ENCODE measurements around the gene ARHGEF3.
A peak's percentile ranks its signal among the peaks of the same experiment; 100 is the strongest.

ARHGEF3 gene

DNA sequence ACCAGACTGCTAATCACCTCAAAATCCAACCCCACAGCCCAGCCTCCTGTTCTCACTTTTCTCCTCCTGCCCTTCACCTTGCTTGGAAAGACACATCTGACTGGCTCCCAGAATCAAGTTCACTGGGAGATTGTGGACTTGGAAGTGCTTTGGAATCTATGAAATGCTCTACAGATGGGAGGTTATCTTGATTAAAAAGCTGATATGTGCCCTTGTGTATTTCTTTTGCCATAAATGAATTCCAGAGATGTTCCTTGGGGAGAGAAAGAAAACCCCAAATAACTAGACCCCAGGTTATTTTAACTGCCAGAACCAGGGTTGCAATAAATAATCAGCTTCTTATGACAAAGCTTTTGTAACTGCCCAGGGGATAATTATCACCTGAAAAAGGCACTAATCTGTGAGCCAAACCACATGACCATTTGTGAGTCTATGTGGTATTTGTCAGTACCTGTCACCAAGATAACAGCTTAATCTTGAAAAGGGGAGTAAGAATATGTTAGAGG is 21.7 kb upstream of the ARHGEF3 start:
- no peak for DNase-seq (ENCODE audit: low read depth in 2 of 2)

DNA sequence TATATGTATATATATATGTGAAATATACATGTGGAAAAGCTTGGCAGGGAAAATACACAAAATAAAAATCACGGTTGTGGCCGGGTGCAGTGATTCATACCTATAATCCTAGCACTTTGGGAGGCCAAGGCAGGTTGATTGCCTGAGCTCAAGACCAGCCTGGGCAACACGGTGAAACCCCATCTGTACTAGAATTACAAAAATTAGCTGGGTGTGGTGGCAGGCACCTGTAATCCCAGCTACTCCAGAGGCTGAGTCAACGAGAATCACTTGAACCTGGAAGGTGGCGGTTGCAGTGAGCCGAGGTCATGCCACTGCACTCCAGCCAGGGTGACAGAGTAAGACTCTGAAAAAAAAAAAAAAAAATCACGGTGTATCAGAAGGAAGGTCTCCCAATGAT is 20.8 kb upstream of the ARHGEF3 start:
- no peak for DNase-seq (ENCODE audit: low read depth in 2 of 2)

DNA sequence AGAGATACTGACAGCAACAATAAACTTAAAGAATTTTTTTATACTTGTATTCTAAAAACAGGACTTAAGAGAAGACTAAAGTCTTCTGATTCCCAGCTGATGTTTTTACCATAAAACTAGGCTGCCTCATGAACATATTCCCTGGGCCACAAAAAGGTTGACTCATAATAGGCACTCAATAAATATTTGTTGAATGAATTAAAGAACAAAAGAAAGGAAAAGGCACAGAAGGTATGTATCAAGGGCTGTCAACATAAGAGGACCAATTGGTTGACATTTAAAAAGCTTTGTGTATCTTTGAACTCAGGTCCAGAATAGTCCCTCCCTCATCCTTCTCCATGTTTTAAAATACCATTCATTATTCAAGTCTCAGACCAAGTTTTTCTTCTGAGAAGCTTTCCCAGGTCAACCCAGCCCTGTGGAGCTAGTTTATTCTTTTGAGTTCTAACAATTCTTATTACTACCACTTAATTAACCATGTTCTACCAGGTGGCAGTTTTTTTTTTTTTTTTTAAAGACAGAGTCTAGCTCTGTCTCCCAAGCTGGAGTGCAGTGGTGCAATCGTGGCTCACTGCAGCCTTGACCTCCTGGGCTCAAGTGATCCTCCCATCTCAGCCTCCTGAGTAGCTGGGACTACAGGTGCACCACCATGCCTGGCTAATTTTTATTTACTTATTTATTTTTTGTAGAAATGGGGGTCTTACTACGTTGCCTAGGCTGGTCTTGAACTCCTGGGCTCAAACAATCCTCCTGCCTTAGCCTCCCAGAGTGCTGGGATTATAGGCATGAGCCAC is 17.5 kb upstream of the ARHGEF3 start:
- no peak for DNase-seq (ENCODE audit: low read depth in 2 of 2)

DNA sequence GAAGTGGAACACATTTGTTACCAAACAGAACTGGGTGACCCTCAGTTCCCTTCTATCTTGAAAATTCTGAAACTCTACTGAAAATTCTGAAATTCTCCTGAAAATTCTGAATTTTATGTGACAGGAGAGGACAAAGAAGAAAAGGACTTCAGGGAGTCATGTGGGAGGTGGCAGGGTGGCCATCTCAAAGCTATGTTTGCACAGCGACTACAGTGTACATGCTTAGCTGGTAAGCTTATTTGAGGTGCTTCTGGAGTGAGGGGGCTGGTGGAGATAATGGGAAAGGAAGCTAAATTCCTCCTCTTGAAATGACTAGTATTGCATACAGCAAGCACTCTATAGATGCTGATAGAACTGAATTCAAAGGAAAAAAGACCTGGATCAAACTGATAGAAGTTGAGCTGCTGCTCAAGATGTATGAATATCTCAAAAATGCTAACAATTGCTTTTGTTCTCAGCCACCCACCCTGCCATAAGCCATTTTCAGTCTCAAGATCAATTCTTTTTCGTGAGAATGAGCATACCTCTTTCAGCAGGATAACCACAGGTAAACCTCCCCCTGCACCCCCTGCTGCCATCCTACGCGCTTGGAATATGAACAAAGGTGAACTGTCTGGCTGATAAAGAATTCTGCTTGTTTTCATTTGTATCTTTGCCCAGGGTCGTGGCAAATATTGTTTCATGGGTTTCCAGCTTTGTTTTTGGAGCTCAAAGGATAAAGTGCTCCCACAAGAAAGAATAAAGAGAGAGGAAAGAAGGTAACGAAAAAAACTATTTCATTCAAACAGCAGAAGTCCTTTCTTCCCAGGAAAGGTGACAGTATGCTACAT is 16.6 kb upstream of the ARHGEF3 start:
- no peak for DNase-seq (ENCODE audit: low read depth in 2 of 2)

DNA sequence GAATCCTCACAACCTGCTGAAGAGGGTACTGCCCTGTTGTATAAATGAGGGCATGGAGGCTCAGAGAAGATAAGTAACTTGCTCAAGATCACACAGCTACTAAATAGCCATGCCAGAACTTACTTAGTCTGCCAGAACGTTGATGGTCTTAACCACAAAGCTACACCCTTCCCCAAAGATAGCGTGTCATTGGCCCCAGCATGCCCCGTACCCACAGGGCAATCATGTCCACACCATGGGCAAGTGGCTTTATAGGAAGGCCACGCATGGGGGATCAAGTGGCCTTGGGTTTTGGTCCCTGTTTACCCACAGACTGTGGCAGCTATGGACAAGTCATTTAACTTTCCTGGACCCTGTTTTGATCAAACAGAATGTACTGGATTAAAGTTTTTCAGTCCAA is 15.9 kb upstream of the ARHGEF3 start:
- no peak for DNase-seq (ENCODE audit: low read depth in 2 of 2)

DNA sequence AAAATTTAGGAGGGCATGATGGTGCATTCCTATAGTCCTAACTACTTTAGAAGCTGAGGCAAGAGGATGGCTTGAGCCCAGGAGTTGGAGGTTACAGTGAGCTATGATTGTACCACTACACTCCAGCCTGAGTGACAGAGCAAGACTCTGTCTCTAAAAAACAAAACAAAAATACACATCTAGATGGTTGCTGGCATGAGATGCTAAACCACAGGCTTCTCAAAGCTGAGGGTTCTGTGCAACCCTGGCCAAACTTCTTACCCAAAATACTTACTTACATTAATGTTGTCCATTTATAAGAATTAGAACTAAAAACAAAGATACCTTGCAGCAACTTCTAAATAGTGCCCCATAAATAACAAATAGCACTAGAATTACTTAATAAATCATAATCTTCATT is 14.3 kb upstream of the ARHGEF3 start:
- DNase-seq (ENCODE audit: low read depth in 2 of 2), result no peak

DNA sequence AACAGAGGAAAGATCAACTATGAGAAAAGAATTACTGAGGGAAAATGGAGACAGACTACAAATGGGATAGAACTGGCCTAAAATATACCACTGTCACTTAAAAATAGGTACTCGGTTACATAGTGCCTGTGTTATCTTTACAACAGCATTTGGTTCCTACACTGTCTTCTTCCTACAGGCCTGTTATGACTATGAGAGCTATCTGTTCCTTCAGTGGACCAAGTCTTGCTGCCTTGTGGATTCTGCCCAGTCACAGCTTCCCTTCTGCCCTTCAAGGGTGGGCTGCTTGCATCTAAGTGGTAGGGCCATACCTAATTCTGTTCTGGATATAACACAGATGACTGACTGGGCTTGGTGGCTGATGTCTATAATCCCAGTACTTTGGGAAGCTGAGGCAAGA is 13.8 kb upstream of the ARHGEF3 start:
- no peak for DNase-seq (ENCODE audit: low read depth in 2 of 2)

DNA sequence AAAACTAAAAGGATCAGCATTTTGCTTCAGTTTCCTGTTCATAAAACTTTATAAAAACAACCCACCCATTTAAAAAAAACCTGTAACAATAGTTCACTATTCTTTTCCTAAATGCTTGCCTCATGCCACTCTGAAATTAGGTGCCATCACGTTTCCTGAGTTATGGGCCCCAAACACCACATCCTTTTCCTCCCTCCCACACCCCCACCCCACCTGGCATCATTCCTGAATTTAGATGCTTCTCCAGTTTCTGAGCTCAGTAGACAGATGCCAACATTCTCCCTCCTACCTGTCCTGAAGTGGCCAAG is 11.9 kb upstream of the ARHGEF3 start:
- no peak for DNase-seq (ENCODE audit: low read depth in 2 of 2)

DNA sequence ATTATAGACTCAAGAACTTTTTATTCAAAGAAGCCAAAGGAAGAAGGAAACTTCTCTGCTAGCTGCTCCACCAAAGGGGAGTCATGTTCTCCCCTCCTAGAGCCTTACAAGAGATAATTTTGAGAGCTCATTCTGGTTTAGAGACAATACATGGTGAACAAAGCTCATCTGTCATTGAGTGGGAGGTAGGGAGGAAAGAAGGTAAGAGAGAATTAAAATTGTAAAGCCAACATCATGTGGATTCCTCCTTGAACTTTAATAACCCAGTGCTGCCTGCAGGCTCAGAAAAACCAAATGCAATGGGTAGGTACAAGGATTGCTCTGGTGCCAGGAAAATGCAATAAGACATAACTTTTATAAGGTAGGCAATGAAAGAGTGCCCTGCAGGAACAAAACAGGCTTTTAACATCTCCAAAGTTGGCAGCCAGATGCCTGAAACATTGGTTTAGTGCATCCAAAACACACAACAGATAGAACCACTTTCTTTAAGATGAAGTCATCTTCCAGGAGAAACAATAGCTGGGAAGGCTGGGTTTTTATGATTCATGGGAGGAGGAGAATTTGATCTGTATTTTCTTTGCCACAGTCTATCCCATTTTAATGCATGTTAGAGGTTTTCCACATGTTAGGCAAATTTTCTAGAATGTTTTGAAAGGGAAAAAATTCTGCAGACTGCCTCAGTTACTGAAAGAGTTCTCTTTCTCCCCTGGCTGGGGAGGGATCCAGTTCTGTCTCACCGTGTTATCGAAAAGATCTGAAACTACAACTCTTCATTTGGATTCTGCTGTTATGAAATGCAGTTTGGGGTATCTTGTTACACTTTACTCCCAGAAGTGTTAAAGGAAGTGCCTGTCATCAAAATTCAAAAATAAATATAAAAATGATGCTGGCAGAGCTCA is 11.3 kb upstream of the ARHGEF3 start:
- DNase-seq (ENCODE audit: low read depth in 2 of 2), result no peak

DNA sequence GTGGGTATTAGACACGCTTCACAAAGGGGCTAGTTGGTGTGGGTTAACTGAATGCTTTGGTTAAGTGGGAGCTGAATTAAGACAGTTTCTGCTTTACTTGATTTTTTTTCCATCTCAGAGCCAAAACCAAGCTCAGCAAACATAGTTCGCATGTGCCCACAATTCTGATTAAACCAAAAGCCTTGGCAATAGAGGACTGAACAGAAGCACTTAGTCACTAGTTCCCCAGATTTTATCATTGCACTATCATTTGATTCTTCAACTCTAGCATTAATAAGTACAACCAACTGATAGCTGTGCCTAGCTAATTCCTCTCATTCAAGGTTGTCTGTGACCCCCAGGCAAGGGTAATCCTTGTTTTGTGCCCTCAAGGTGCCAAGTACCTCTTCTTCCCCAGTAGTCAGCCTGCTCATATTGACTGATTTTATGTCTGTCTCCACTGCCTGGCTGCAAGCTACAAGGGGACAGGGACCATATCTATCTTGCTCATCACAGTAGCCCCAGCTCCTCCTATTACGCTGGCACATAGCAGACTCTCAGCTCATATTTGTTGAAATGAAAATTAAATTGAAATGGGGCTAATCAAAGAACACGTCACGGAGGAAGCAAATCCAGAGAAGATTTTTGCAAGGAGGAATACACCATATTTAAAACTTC is 9.9 kb upstream of the ARHGEF3 start:
- no peak for DNase-seq (ENCODE audit: low read depth in 2 of 2)

DNA sequence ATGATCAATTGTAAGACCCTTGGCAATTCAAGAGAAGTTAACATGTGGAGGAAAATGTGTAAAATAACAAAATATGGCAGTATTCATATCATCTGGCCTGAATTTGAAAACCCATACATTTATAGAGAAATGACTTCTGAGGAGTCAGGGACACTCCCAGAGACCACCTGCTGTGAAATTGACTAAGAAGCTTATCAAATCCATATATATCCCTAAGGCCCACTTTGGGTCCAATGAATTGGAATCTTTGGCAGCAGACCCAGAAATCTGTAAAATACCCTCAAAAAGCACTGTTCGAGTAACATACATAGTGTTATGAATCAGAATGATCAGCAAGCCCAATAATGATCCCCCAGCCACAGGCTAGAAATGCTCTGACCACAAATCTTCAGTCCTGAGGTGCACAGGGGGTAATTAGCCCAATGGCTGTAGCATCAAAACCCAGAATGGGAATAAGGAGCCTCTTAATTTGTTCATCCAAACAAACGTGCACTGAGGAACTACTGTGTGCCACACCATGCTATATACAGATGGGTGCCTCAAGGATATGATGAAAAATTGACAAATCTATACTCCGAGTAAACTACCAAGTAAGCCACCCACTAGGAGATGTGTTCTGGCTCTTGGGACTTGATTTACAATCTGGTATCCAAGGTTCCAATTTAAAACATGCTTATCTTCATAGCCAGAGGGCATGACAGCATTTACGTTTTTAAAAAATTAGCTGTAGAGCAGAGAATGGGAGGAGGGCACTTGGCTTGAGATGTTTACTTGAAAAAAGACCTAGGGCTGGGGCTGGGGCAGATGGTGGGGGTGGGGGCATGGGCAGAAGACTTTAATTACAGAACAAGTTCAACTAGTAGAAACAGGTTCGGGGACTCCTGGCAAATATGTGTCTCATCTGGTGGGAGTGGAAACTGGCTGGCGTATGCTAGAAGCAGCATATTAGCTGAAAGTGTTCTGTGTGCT is 9.1 kb upstream of the ARHGEF3 start:
- no peak for DNase-seq (ENCODE audit: low read depth in 2 of 2)

DNA sequence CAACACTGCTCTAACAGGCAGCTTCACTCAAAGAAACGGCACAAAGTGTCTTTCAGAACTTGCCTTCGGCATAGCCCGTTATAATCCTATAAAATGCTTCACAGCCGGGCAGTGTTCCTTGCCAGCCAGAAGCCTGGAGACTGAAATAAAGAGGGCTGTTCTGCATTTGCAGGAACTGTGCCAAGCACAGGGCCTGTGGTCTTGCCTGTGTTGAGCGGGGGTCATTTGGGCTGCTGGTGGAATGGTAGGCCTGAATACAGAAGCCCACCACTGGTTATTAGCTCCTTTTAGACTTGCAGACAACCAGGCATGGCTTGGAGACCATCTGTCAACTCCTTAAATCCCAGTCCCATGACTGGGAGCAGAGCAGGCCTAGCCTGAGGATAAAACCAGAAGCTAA is 4.7 kb upstream of the ARHGEF3 start:
- DNase-seq (ENCODE audit: low read depth in 2 of 2), result no peak

DNA sequence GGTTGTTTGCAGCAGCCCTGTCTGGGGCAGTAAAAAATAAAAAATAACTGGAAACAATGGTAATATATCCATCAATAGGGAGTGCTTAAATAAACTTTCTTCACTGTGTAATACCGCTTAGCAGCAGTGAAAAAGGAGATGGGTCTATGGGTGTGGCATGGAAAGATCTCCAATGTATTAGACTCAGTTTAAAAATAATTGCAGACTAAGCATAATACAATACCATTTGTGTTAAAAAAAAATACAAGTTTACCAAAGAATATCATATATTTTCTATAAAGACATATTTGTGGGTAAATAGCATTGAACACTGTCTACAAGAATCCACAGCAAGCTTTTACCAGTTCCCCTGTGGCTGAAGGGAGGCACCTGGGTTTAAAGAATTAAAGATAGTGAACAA is 1.0 kb upstream of the ARHGEF3 start:
- no peak for DNase-seq (ENCODE audit: low read depth in 2 of 2)

DNA sequence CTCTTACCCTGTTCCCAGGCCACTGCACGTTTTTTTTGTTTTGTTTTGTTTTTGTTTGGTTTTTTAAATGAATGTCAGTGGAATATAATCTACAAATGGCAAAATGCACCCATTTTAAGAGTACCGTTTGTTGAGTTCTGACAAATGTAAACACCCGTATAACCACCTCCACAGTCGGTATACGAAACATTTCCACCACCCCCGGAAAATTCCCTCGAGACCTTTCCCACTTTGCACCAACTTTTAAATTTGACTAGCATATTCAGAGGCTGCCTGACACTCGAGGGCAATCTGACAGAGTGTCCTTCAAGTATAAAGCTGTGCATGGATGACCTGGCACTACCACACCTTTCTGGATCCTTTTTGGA is 613 bp upstream of the ARHGEF3 start:
- DNase-seq (ENCODE audit: low read depth in 2 of 2), result no peak

DNA sequence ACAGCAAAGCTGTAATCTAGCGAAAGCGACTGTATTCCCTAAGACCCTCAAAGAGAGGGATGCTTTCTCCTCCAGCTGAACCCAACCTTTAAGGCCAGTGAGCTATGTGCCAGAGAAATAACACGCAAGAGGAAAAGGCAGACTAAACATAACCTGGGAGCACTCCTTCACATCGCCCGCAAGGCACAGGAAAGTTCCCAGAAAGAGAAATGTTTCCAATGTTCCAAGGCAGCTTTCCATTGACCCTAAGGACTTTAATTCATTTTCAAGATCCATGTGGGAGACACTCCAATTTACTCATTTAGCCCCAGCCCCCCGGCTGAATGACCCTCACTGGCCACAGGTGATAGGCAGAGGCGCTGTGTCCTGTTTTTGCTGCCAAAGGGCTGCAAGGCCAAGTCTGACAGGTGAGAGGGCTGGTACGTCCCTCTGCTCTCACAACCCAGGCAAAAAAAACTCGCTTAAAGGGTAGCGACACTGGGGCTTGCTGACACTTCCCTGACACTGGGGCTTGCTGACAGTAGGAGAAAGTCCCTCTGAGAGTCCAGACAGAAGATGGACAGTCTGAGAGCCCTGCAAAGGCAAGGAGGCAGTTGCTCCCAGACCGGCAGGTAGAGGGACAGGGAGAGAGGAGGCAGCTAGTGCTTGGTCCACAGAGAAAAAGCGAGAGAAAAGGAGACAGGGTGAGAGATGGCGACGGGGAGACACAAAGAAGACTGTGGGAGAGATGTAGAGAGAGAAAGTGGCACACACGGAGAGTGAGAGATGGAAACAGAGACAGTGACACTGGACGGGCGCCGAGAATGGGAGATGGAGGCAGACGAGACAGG is 702 bp downstream of the ARHGEF3 start:
- DNase-seq (ENCODE audit: low read depth in 2 of 2), result no peak

DNA sequence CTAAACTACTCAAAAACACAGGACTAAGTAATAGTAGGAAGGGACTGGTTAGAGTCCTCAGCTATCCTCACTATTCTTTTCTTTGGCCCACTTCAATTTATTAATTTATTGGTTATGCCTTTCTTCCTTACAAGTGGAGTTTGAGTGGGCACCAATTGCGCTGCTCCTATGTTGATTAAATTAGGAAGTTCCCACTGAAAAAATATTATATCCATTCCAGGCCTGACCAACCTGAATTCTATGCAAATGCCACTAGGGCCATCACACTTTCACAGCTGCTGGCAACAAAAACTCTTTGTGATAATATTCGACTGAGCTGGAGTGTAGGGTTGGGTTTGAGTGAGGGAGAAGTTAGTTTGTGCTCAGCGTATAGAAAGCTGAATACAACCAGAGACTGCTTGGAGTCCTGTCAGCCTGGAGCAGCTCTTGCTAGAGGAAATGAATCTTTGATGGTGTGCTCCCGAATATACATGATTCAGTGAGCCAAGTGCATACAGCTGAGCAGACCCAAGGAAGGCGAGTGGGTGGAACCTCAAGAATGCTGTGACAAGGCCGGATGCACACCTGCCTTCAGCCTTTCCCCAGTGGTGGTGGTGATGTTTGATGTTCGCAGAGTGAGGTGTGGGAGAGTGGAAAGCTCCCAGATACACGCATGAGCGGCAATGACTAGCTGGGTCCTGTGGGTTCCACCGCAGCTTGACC is 1.5 kb downstream of the ARHGEF3 start:
- DNase-seq (ENCODE audit: low read depth in 2 of 2), result peak; percentile 63 to 80

DNA sequence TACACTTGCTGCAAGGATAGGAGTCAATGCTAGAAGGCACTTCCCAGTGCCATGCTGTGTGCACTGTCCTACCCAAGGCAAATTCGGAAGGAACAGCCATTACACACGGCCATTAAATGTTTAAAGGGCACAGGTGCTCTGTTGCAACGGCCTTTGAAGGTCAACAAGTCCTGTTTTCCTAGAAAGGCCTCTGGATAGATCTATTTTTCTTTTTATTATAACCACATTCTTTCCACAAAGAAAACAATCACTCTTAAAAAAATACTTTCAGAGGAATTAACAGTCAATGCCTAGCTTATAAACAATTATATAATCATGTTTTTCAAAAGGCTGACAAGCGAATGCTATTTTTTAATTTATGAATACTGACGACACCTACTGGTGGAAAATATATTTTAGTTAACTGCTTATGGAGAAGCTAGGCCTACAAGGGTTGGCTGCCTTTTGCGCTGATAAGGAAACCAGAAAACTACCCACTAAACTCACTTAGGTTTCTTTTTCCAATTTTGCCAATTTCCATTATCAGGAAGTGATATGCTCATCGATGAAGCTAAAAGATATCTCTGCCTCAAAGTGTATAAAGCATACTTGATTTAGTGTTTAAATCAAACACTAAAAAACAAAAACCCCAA is 2.4 kb downstream of the ARHGEF3 start:
- no peak for DNase-seq (ENCODE audit: low read depth in 2 of 2)

DNA sequence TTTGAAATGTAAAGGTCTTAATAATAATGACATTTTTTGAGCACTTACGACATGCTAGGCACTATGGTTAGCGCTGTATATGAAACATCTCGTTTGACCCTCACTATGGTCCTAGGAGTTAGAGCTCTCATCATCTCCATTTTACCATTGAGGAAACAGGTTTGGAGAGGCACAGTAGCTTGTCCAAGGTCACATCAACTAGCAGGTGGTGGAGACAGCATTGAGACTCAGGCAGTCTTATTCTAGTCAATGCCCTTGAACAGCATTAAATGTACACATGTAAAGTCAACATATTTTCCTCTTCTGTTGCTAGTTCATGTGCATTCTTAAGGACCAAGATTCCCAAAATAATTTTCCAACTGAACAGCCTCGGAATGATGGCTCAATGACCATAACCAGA is 4.8 kb downstream of the ARHGEF3 start:
- DNase-seq (ENCODE audit: low read depth in 2 of 2), result no peak

DNA sequence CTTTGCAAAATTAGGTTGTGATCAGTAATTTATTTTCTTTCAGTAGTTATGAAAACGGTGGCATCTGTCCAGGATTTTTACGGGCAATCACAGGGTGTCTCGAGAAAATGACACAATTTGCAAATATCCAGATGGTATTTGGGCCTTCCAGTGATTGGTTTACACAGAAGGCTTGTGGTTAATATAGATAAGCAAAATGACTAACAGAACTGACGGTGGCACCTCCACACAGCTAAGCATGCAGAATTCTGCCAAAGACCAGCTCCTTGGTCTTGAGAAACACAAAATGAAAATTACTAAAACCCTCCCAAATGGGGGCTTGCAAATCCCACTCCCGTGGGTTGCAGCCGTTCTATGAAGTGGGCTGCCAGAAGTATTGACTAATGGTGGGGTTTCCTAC is 5.5 kb downstream of the ARHGEF3 start:
- no peak for DNase-seq (ENCODE audit: low read depth in 2 of 2)

Measured in activated CD8-positive, alpha-beta memory T cell treated with anti-CD3 and anti-CD28 coated beads for 4 hours (primary cell).